SK-N-MC (cell line): ENCODE data around the gene KCNH6.

Experiments
- EZH2 ChIP-seq: fragments of 200-600 bp; sonication (generic); IDR thresholded peaks from one replicate; pipeline ENCODE4 v1.6.1; 2017; ENCODE audit warnings: antibody characterized with exemption
- FOXP2 ChIP-seq: optimal IDR thresholded peaks from 2 replicates; pipeline ENCODE3; 2011; ENCODE audit warnings: mild to moderate bottlenecking, moderate library complexity; ENCODE audit not compliant: insufficient read depth; ENCODE audit errors: extremely low read length, control extremely low read depth
- POLR2AphosphoS5 ChIP-seq: IDR thresholded peaks from 2 replicates; pipeline ENCODE4 v1.6.1; 2012; ENCODE audit warnings: mild to moderate bottlenecking, low read depth, low read length, borderline replicate concordance

DNA sequence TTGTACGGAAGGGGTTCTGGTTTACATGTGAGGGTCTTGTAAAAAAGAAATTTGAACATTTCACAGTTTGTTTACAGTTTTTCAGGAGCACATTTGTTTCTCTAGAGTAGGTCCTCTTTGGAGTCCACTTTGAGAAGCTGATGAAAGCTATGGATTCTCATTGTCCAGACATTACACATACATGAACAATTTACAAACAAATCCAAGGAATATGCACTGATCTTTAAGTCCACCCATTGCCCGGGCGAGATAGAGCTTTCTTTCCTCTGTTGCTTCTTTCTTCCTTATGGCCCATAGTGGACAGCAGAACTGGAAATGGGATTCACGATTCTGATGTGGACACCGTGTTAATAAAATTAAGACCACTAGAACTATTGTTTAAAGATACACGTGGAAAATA is 29.1 kb downstream of the KCNH6 start:
- TF ChIP-seq POLR2AphosphoS5 (no peak), EZH2 (no peak), FOXP2 (no peak)
